Calu3 (cell line): ENCODE measurements around the gene AGBL4. TPM values are rescaled to one million over a fixed set of nuclear protein-coding genes. Genes with fewer than 3 reads are reported as not detected.
"Not testable (repeated sequence)": the region's sequence is repeated elsewhere in the genome, so short reads cannot be mapped to it uniquely, and the experiment has no call there.

Experiments
- BruUV-seq: library from RNA; stranded (reverse); fragments of 400-500 nt; replicated peaks from 2 replicates; lab custom pipeline; 2021; lab: Mats Ljungman, UMichigan
- CTCF ChIA-PET: fragments of 300-600 bp; sonication (Branson Sonifier 250); formaldehyde crosslinking; loops from one replicate; lab custom pipeline; 2022; ENCODE audit warnings: antibody characterized with exemption; lab: Charles Lee
- DNase-seq: peaks from one replicate; pipeline ENCODE4 v3.0.0; 2022
- H3K27ac Mint-ChIP-seq: one replicate; pipeline ENCODE4 v1.8.0; 2022; ENCODE audit warnings: mixed read lengths; ENCODE audit not compliant: unreplicated experiment
- H3K27me3 Mint-ChIP-seq: one replicate; pipeline ENCODE4 v1.8.0; 2022; ENCODE audit warnings: mixed read lengths; ENCODE audit not compliant: unreplicated experiment
- H3K36me3 Mint-ChIP-seq: one replicate; pipeline ENCODE4 v1.8.0; 2022; ENCODE audit warnings: mild to moderate bottlenecking, moderate library complexity, mixed read lengths; ENCODE audit not compliant: insufficient read depth, unreplicated experiment
- H3K4me1 Mint-ChIP-seq: one replicate; pipeline ENCODE4 v1.8.0; 2022; ENCODE audit warnings: mild to moderate bottlenecking, low read depth, mixed read lengths; ENCODE audit not compliant: unreplicated experiment
- H3K4me3 Mint-ChIP-seq: one replicate; pipeline ENCODE4 v1.8.0; 2022; ENCODE audit warnings: mild to moderate bottlenecking, low read depth, moderate library complexity, mixed read lengths; ENCODE audit not compliant: unreplicated experiment
- H3K9me3 Mint-ChIP-seq: one replicate; pipeline ENCODE4 v1.8.0; 2022; ENCODE audit warnings: low read depth, mixed read lengths; ENCODE audit not compliant: unreplicated experiment
- intact Hi-C: fragments of 100-400 bp; cut with micrococcal nuclease; formaldehyde crosslinking; loops from one replicate; pipeline ENCODE4 v1.10.0; 2022; ENCODE audit not compliant: unreplicated experiment
- total RNA-seq: library from RNA; stranded (reverse); gene quantifications from 2 replicates; pipeline ENCODE4 v1.2.3, GENCODE V29; 2022
- TF ChIP-seq, protein P1 (sequence below): fragments of 200-600 bp; IDR thresholded peaks from one replicate; pipeline ENCODE4 v1.8.0; 2022; ENCODE audit warnings: antibody characterized with exemption; ENCODE audit not compliant: unreplicated experiment

Gene AGBL4
- total RNA-seq, 1 experiment from 2014 or later: not detected

DNA sequence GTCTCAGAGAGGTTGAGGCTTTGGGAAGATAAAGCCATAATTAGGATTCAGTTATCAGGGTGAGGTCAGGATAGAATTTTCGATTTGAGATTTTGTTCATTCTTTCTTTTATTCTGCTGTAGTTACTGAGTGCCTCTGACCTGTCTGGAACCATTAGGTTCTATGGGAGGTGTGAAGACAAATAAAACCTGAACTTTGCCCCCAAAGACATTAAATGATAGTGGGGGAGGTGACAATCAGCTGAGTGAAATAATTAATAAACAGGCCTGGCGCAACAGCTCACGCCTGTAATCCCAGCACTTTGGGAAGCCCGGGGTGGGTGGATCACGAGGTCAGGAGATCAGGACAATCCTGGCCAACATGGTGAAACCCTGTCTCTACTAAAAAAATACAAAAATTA lies 1496.7 kb downstream of the AGBL4 start:
- no peak overlapping the region for H3K27ac Mint-ChIP-seq

DNA sequence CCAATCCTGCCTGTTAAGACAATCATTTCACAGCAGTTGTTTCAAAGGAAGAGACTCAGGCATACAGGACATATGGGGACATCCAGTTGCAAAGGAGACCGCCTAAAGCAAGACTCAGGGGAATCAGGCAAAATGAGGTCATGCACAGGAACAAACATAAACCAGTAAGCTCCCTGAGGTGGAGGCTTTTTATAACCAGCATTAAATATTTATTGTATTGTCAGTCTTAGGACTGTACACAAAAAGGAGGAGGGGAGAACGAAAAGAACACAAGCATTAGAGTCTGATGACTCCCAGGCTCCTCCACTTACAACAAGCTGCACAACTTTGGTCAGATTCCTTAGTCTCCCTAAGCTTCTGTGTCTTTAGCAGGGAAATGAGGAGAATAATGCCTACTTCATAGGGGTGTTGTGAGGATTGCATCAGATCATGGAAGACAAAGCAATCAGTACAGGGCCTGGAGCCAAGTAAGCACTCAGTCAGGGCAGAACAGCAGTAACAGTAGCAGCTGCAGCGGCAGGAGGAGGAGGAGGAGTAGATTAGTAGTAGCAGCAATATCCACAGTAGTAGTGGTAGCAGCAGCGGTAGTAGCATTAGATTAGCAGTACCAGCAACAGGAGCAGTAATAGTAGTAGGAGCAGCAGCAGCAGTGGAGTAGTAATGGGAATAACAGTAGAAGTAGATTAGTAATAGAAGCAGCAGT lies 1497.6 kb downstream of the AGBL4 start:
- no peak for DNase-seq
- Mint-ChIP-seq H3K4me1 (peaks cover 9% of the 10 kb centered on the region), H3K4me3 (no peak overlapping the region), H3K9me3 (peaks cover under 1% of the 10 kb centered on the region), H3K27ac (no peak overlapping the region), H3K27me3 (peaks cover 34% of the 10 kb centered on the region), H3K36me3 (no peaks in the 10 kb centered on the region)
- CTCF ChIA-PET: interaction anchor here (0.5 kb wide), 1 partner anchor 1417 kb away, joined by 3 read pairs; no protein-coding TSS in a partner anchor
- BruUV-seq: no TSS peak
- intact Hi-C loops: no loop called here
- TF ChIP-seq, protein P1, sequence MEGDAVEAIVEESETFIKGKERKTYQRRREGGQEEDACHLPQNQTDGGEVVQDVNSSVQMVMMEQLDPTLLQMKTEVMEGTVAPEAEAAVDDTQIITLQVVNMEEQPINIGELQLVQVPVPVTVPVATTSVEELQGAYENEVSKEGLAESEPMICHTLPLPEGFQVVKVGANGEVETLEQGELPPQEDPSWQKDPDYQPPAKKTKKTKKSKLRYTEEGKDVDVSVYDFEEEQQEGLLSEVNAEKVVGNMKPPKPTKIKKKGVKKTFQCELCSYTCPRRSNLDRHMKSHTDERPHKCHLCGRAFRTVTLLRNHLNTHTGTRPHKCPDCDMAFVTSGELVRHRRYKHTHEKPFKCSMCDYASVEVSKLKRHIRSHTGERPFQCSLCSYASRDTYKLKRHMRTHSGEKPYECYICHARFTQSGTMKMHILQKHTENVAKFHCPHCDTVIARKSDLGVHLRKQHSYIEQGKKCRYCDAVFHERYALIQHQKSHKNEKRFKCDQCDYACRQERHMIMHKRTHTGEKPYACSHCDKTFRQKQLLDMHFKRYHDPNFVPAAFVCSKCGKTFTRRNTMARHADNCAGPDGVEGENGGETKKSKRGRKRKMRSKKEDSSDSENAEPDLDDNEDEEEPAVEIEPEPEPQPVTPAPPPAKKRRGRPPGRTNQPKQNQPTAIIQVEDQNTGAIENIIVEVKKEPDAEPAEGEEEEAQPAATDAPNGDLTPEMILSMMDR: no peak

More for the DNA sequence above, 1496.7 kb downstream of the AGBL4 start:
- Mint-ChIP-seq H3K9me3 (no peaks in the 10 kb centered on the region), H3K27me3 (peaks cover 28% of the 10 kb centered on the region), H3K36me3 (no peaks in the 10 kb centered on the region), H3K4me3 (no peak overlapping the region), H3K4me1 (peaks cover 9% of the 10 kb centered on the region)
- BruUV-seq: no TSS peak
- intact Hi-C loops: no loop called here
- TF ChIP-seq, protein P1: no peak
- DNase-seq: no peak
- CTCF ChIA-PET: no interaction called here

DNA sequence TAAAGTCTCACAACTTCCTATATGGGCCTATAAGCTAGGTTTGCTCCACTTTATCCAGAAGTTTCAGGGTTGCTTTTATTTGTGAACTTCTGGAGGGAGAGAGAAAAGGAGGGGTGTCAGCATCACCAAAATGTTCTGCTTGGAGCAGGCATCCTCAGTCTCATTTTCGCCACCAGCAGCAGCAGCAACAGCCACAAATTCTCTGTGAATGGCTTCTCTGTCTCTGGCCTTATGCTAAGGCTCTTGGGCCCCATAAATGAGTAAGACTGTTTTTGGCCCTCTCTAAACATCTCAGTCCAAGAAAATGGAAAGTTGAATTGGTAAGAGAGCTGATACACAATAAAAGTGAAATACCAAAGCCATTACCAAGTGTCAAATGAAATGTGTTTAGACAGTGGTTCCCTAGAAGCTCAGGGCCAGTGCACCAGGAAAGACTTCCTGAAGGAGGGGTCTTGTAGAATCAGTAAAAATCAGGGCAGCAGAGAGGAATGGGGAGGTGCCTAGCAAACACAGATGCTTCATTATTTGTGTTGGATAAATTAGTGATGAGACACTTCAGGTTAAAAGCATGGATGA lies 1498.8 kb downstream of the AGBL4 start:
- intact Hi-C loops: no loop called here
- no TSS peak for BruUV-seq
- Mint-ChIP-seq H3K4me3 (no peak overlapping the region), H3K9me3 (peaks cover 3% of the 10 kb centered on the region), H3K36me3 (no peaks in the 10 kb centered on the region), H3K27ac (no peak overlapping the region), H3K27me3 (peaks cover 42% of the 10 kb centered on the region), H3K4me1 (peaks cover 9% of the 10 kb centered on the region)
- DNase-seq: no peak
- CTCF ChIA-PET: interaction anchor here (0.5 kb wide), 1 partner anchor 311 kb away, joined by 4 read pairs; no protein-coding TSS in a partner anchor
- TF ChIP-seq, protein P1: no peak

DNA sequence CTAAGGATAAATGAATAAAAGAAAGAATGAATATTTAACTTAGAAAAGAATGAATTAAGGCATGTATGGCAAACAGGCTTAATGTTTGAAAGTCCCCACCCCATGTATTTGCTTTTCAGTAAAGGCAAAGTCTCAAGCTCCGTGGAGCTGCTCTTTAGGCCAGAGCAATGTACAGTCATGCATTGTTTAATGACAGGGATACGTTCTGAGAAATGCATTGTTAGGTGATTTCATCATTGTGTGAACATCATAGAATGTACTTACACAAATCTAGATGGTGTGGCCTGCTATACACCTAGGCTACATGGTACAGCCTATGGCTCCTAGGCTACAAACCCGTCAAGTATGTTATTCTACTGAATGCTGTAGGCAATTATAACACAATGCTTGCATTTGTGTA lies 1500.2 kb downstream of the AGBL4 start:
- peaks cover 47% of the 10 kb centered on the region for H3K27me3 Mint-ChIP-seq
- BruUV-seq: no TSS peak
- intact Hi-C loops: no loop called here
- TF ChIP-seq, protein P1: no peak
- H3K9me3 Mint-ChIP-seq: peaks cover 3% of the 10 kb centered on the region
- no peak overlapping the region for H3K27ac Mint-ChIP-seq
- peaks cover 9% of the 10 kb centered on the region for H3K4me1 Mint-ChIP-seq
- H3K36me3 Mint-ChIP-seq: no peaks in the 10 kb centered on the region
- no peak overlapping the region for H3K4me3 Mint-ChIP-seq
- CTCF ChIA-PET: no interaction called here
- no peak for DNase-seq

DNA sequence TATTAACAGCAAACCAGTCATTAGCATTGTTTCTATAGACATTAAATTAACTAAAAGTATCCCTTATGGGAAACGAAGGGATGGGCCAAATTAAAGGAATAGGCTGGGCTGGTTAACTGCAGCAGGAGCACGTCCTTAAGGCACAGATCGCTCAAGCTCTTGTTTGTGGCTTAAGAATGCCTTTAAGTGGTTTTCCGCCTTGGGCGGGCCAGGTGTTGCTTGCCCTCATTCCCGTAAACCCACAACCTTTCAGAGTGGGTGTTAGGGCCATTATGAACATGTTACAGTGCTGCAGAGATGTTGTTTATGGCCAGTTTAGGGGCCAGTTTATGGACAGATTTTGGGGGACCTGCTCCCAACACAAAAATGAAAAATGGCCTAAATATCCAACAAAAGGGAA lies 1503.9 kb downstream of the AGBL4 start:
- H3K27ac Mint-ChIP-seq, H3K36me3 Mint-ChIP-seq, BruUV-seq, CTCF ChIA-PET, H3K4me3 Mint-ChIP-seq, intact Hi-C loops, H3K4me1 Mint-ChIP-seq, H3K9me3 Mint-ChIP-seq, DNase-seq: not testable (repeated sequence)
- H3K27me3 Mint-ChIP-seq: peaks cover 41% of the 10 kb centered on the region
